Kidney (tissue), 14 donors: Measurements from ENCODE around the gene LIX1. TPM values are rescaled to one million over a fixed set of nuclear protein-coding genes. Genes with fewer than 3 reads are reported as not detected.

Experiments
- DNase-seq, 5 donors: peaks; one replicate each; pipeline ENCODE4 v3.0.0-alpha.2; 2013 to 2020
- FAIRE-seq: peaks from 2 replicates; lab custom pipeline; 2012; peaks lifted over from hg19 to GRCh38; lab: Jason Lieb, UNC
- H3K27ac ChIP-seq, 2 donors: one replicate each; pipeline ENCODE4 v1.7.0; 2013; ENCODE audit warnings: low read depth in 2 of 2, low read length in 2 of 2, inconsistent platforms in 1 of 2
- H3K27me3 ChIP-seq: one replicate; pipeline ENCODE4 v1.7.1; 2013; ENCODE audit warnings: low read length, inconsistent platforms; ENCODE audit not compliant: control insufficient read depth, insufficient read depth
- H3K36me3 ChIP-seq, 3 donors: one replicate each; pipeline versions ENCODE4 v1.7.0 to v1.7.1; 2013; ENCODE audit warnings: low read length in 3 of 3, control low read depth in 1 of 3, inconsistent platforms in 1 of 3; ENCODE audit not compliant: insufficient read depth in 3 of 3, control insufficient read depth in 2 of 3
- H3K4me1 ChIP-seq, 3 donors: one replicate each; pipeline versions ENCODE4 v1.7.0 to v1.7.1; 2013; ENCODE audit warnings: low read length in 3 of 3, inconsistent platforms in 1 of 3, low read depth in 1 of 3; ENCODE audit not compliant: control insufficient read depth in 2 of 3, insufficient read depth in 2 of 3
- H3K4me3 ChIP-seq, 3 donors: one replicate each; pipeline versions ENCODE4 v1.7.0 to v1.8.1; 2013; ENCODE audit warnings: low read length in 3 of 3, control low read depth in 1 of 3, inconsistent platforms in 1 of 3
- H3K9ac ChIP-seq, 3 donors: one replicate each; pipeline versions ENCODE4 v1.7.0 to v1.7.1; 2013; ENCODE audit warnings: low read length in 3 of 3, control low read depth in 1 of 3, inconsistent platforms in 1 of 3
- H3K9me3 ChIP-seq, 3 donors: one replicate each; pipeline versions ENCODE4 v1.7.0 to v1.7.1; 2013; ENCODE audit warnings: low read length in 3 of 3, control low read depth in 1 of 3, inconsistent platforms in 1 of 3; ENCODE audit not compliant: control insufficient read depth in 2 of 3, insufficient read depth in 1 of 3
- intact Hi-C: fragments of 100-400 bp; cut with DNase I; formaldehyde crosslinking; loops from one replicate; pipeline ENCODE4 v1.11.1; 2022
- polyA plus RNA-seq: library from polyadenylated mRNA; stranded (reverse); fragments of 350-450 nt; fragmentation: Illumina TruSeq; extraction: RNeasy Lipid Tissue Mini Kit (QIAGEN cat#74804); gene quantifications from one replicate; pipeline ENCODE4 v1.2.3, GENCODE V29; 2014; ENCODE audit warnings: low read depth, low replicate concordance; ENCODE audit not compliant: insufficient read depth
- total RNA-seq: library from RNA; stranded (reverse); fragmentation: NEBNext Ultra II Directional; extraction: Animal tissue kit (Norgen Biotek cat#: 25700); gene quantifications from one replicate; pipeline ENCODE4 v1.2.1, GENCODE V29; 2021
- TF ChIP-seq, protein P1 (sequence below): IDR thresholded peaks from 3 replicates; pipeline ENCODE4 v1.5.1; 2012; ENCODE audit warnings: mild to moderate bottlenecking, moderate library complexity, borderline replicate concordance; ENCODE audit not compliant: insufficient read depth; ENCODE audit errors: extremely low read depth
- donor health status: control.
- donor health status: control.
- donor health status: control.
- donor health status: control.
- donor health status: control.
- donor health status: DM: yes; HTN: yes; CAD: no.
- donor health status: Normal renal cell carcinoma (clear cell type).

Gene LIX1
- total and polyA plus RNA-seq, 2 donors from 2014 or later: 0.65 to 33.4 TPM

DNA sequence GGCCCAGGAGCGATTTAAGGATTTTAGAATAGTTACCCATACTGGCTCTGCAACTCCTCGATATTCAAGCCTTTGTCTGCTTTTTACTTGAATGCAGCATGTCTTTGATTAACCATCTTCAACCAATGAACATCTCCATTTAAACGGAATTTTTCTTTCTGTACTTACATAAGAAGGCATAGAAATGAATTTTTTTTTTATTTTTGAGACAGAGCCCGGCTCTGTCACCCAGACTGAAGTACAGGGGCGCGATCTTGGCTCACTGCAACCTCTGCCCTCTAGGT, 41.5 kb upstream of the LIX1 start:
- H3K4me1 ChIP-seq: peaks cover 0 to 5% (median 5%) of the 10 kb centered on the region in 3 donors
- no peaks in the 10 kb centered on the region for H3K9me3 ChIP-seq
- DNase-seq (peak in 1 of 5 donors; percentile 49), FAIRE-seq (no peak)
- peak overlapping the region; percentile 93 to 99 (median 96) for H3K4me3 ChIP-seq
- H3K27ac ChIP-seq: peak overlapping the region; percentile 92 to 95
- H3K27me3 ChIP-seq: no peaks in the 10 kb centered on the region
- peak overlapping the region; percentile 61 to 99 (median 88) for H3K9ac ChIP-seq
- intact Hi-C loops: no loop called here
- TF ChIP-seq, protein P1, sequence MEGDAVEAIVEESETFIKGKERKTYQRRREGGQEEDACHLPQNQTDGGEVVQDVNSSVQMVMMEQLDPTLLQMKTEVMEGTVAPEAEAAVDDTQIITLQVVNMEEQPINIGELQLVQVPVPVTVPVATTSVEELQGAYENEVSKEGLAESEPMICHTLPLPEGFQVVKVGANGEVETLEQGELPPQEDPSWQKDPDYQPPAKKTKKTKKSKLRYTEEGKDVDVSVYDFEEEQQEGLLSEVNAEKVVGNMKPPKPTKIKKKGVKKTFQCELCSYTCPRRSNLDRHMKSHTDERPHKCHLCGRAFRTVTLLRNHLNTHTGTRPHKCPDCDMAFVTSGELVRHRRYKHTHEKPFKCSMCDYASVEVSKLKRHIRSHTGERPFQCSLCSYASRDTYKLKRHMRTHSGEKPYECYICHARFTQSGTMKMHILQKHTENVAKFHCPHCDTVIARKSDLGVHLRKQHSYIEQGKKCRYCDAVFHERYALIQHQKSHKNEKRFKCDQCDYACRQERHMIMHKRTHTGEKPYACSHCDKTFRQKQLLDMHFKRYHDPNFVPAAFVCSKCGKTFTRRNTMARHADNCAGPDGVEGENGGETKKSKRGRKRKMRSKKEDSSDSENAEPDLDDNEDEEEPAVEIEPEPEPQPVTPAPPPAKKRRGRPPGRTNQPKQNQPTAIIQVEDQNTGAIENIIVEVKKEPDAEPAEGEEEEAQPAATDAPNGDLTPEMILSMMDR: no peak
- peaks cover under 1% of the 10 kb centered on the region in 3 donors for H3K36me3 ChIP-seq

DNA sequence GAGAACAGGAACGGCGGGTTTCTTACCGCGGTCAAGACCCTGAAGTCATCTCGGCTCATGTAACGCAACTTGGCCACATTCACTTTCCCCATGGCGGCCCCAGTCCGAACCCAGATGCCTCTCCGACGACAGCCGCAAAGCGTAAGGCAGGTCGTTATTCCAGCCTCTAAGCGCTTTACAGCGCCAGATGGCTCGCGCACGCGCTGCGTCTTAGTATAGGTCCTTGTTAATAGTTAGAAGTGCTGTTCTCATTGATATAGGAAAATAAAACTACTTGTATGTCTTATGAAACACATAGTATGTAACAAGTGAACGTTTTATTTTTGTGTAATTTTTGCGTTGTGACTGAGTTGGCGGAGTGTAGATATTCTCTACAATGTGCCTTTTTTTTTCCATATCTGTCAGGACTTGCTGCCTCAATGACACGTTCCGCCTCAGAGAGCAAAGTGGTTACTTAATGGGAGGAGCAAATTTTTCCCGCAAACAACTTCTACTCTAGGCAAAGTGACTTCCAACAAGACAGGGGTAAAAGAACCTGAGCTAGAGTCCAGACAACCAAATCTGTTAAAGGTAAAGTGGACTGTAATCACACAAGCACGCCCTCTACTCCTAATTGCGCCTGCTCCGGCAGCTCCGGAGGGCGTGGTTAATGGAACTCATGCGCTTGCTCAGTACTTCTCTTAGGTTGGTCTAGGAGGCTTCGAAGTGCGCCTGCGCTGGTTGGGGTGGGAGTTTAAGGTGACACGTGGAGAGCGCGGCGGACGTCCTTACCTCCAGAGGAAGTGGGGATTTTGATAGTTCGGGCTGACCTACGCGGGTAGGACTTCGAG, 40.9 kb upstream of the LIX1 start, which contains the start of gene RIOK2:
Gene RIOK2, minus strand, starts transcription at position 148 of the 830 bp plus-strand sequence. Its CDS starts 56 bp downstream, at position 92.
- intact Hi-C loops: no loop called here
- FAIRE-seq (no peak), DNase-seq (peak; percentile 95 to 99 (median 97))
- Histone ChIP-seq H3K9me3 (no peaks in the 10 kb centered on the region), H3K27ac (peak within 1 kb of the TSS; percentile 92 to 95), H3K9ac (peak within 1 kb of the TSS; percentile 78 to 99 (median 88)), H3K4me3 (peak within 1 kb of the TSS; percentile 93 to 99 (median 96)), H3K4me1 (peaks cover 0 to 5% (median 5%) of the 10 kb centered on the region in 3 donors), H3K36me3 (peaks cover 6 to 7% (median 6%) of the 10 kb centered on the region in 3 donors), H3K27me3 (no peaks in the 10 kb centered on the region)
- TF ChIP-seq, protein P1: no peak

DNA sequence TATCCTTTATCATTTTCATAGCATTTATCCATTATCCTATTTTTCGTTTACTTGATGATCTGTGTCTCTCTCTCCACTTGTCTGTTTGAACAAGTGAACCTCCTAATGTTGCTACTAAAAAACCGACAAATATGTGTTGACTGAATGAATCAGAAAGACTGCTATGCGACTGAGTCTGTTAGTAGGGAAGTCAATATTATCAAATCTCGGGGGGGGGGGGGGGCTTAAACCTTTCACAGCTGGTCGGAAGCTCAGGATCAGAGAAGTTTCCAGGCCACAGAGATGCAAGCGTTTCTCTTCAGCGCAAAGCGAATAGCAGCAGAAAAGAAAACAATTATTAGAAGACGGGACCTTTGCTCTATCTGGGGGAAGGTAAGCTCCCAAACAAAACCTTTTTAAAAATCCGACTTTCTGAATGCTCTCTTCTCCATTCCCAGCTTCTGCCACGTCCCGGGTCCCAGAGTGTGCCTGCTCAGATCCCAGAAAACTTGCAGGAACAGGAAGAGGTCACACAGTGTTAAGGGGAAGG, 40.2 kb upstream of the LIX1 start:
- Histone ChIP-seq H3K36me3 (peaks cover 11 to 13% (median 11%) of the 10 kb centered on the region in 3 donors), H3K4me3 (peak overlapping the region; percentile 93 to 99 (median 96)), H3K27ac (peak overlapping the region; percentile 92 to 95), H3K4me1 (peaks cover 0 to 5% (median 5%) of the 10 kb centered on the region in 3 donors), H3K9ac (peak overlapping the region; percentile 78 to 99 (median 88)), H3K9me3 (no peaks in the 10 kb centered on the region), H3K27me3 (no peaks in the 10 kb centered on the region)
- TF ChIP-seq, protein P1: no peak
- DNase-seq (no peak), FAIRE-seq (no peak)
- intact Hi-C loops: no loop called here
